Retina (tissue), 1 donor: ENCODE results near the gene BCL2.

ENCODE experiments used
- DNase-seq: peaks from one replicate; pipeline ENCODE4 v3.0.0-alpha.2; 2016

Gene BCL2

GRCh38 chr18:63284827-63285733, 34.5 kb downstream of the BCL2 start:
- no peak for DNase-seq

- DNase-seq, result no peak
Measured at GRCh38 chr18:63284173-63284799, 35.3 kb downstream of the BCL2 start.

GRCh38 chr18:63283305-63284094, 36.1 kb downstream of the BCL2 start:
- DNase-seq, result no peak

- DNase-seq, result no peak
Measured at GRCh38 chr18:63282793-63283192, 36.8 kb downstream of the BCL2 start.

GRCh38 chr18:63273222-63273927, 46.2 kb downstream of the BCL2 start:
- no peak for DNase-seq

- DNase-seq, result no peak
Measured at GRCh38 chr18:63272638-63273037, 46.9 kb downstream of the BCL2 start.

GRCh38 chr18:63271881-63272299, 47.7 kb downstream of the BCL2 start:
- DNase-seq, result peak; percentile 31

- DNase-seq, result no peak
Measured at GRCh38 chr18:63271148-63271547, 48.4 kb downstream of the BCL2 start.

GRCh38 chr18:63267975-63268721, 51.4 kb downstream of the BCL2 start:
- DNase-seq, result peak; percentile 20

- peak; percentile 32 for DNase-seq
Measured at GRCh38 chr18:63266888-63267790, 52.4 kb downstream of the BCL2 start.

GRCh38 chr18:63265326-63265725, 54.2 kb downstream of the BCL2 start:
- DNase-seq, result no peak

- no peak for DNase-seq
Measured at GRCh38 chr18:63264871-63265270, 54.7 kb downstream of the BCL2 start.

- DNase-seq, result no peak
Measured at GRCh38 chr18:63263444-63263843, 56.1 kb downstream of the BCL2 start.

GRCh38 chr18:63262369-63263335, 56.9 kb downstream of the BCL2 start:
- DNase-seq, result no peak

GRCh38 chr18:63261029-63261428, 58.5 kb downstream of the BCL2 start:
- DNase-seq, result no peak

- DNase-seq, result no peak
Measured at GRCh38 chr18:63260380-63260754, 59.2 kb downstream of the BCL2 start.

- DNase-seq, result no peak
Measured at GRCh38 chr18:63259567-63260379, 59.8 kb downstream of the BCL2 start.

GRCh38 chr18:63258749-63259566, 60.6 kb downstream of the BCL2 start:
- peak; percentile 39 for DNase-seq
